Measurements from ENCODE around the gene CUL5. TPM values are rescaled to one million over a fixed set of nuclear protein-coding genes. Genes with fewer than 3 reads are reported as not detected.
A peak's percentile ranks its signal among the peaks of the same experiment; 100 is the strongest.

The CUL5 gene
- total RNA-seq, 1 donor from 2014 or later, result 28.7 TPM

GRCh38 chr11:108135845-108136544, 127.3 kb downstream of the CUL5 start:
- TF ChIP-seq, protein P1, sequence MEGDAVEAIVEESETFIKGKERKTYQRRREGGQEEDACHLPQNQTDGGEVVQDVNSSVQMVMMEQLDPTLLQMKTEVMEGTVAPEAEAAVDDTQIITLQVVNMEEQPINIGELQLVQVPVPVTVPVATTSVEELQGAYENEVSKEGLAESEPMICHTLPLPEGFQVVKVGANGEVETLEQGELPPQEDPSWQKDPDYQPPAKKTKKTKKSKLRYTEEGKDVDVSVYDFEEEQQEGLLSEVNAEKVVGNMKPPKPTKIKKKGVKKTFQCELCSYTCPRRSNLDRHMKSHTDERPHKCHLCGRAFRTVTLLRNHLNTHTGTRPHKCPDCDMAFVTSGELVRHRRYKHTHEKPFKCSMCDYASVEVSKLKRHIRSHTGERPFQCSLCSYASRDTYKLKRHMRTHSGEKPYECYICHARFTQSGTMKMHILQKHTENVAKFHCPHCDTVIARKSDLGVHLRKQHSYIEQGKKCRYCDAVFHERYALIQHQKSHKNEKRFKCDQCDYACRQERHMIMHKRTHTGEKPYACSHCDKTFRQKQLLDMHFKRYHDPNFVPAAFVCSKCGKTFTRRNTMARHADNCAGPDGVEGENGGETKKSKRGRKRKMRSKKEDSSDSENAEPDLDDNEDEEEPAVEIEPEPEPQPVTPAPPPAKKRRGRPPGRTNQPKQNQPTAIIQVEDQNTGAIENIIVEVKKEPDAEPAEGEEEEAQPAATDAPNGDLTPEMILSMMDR (IDR thresholded peaks at IDR 0.05; ENCODE audit: insufficient read depth, low read length, severe bottlenecking), result peak; percentile 22
- H3K36me3 ChIP-seq (ENCODE audit: control insufficient read depth, insufficient read depth, low read length), result peaks cover 2% of the 10 kb centered on the region

GRCh38 chr11:108137212-108137611, 128.5 kb downstream of the CUL5 start:
- no peak for FAIRE-seq
- H3K36me3 ChIP-seq (ENCODE audit: control insufficient read depth, insufficient read depth, low read length), result peaks cover 4% of the 10 kb centered on the region
- H3K27me3 ChIP-seq (ENCODE audit: control insufficient read depth, insufficient read depth, low read length), result no peaks in the 10 kb centered on the region
- H3K4me3 ChIP-seq (ENCODE audit: low read depth, low read length), result no peak overlapping the region
- no peak for DNase-seq (ENCODE audit: low read depth)
- TF ChIP-seq, protein P1 (IDR thresholded peaks at IDR 0.05; ENCODE audit: insufficient read depth, low read length, severe bottlenecking), result no peak

More at GRCh38 chr11:108135845-108136544, 127.3 kb downstream of the CUL5 start:
- Histone ChIP-seq H3K27me3 (ENCODE audit: control insufficient read depth, insufficient read depth, low read length) (no peaks in the 10 kb centered on the region), H3K4me3 (ENCODE audit: low read depth, low read length) (no peak overlapping the region)
- DNase-seq (ENCODE audit: low read depth), result no peak
- FAIRE-seq, result no peak

DNA sequence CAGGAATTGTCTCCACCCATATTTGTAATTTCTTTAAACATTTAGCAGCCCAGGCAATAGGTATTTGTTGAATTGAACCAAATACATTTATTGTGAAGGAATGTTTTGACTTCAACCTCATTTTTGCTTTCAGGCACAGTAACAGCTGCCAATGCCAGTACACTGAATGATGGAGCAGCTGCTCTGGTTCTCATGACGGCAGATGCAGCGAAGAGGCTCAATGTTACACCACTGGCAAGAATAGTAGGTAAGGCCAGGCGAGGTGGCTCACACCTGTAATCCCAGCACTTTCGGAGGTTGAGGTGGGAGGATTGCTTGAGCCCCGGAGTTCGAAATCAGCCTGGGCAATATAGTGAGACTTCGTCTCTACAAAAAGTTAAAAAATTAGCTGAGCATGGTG, 133.6 kb downstream of the CUL5 start:
- TF ChIP-seq, protein P1 (IDR thresholded peaks at IDR 0.05; ENCODE audit: insufficient read depth, low read length, severe bottlenecking), result no peak
- FAIRE-seq, result no peak
- H3K4me3 ChIP-seq (ENCODE audit: low read depth, low read length), result no peak overlapping the region
- peaks cover 5% of the 10 kb centered on the region for H3K36me3 ChIP-seq (ENCODE audit: control insufficient read depth, insufficient read depth, low read length)
- no peaks in the 10 kb centered on the region for H3K27me3 ChIP-seq (ENCODE audit: control insufficient read depth, insufficient read depth, low read length)
- DNase-seq (ENCODE audit: low read depth), result no peak

GRCh38 chr11:108144615-108145014, 135.9 kb downstream of the CUL5 start:
- DNase-seq (ENCODE audit: low read depth) (no peak), FAIRE-seq (no peak)
- no peaks in the 10 kb centered on the region for H3K27me3 ChIP-seq (ENCODE audit: control insufficient read depth, insufficient read depth, low read length)
- H3K4me3 ChIP-seq (ENCODE audit: low read depth, low read length), result no peak overlapping the region
- peaks cover 4% of the 10 kb centered on the region for H3K36me3 ChIP-seq (ENCODE audit: control insufficient read depth, insufficient read depth, low read length)
- TF ChIP-seq, protein P1 (IDR thresholded peaks at IDR 0.05; ENCODE audit: insufficient read depth, low read length, severe bottlenecking), result no peak

DNA sequence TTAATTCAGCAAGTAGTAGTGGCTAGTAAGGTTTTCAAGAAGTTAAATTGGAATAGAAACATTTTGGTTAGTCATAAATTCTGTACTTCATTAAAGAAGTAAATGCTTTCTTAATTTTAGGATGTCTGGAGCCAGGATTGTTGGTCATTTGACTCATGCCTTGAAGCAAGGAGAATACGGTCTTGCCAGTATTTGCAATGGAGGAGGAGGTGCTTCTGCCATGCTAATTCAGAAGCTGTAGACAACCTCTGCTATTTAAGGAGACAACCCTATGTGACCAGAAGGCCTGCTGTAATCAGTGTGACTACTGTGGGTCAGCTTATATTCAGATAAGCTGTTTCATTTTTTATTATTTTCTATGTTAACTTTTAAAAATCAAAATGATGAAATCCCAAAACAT, 138.5 kb downstream of the CUL5 start:
- no peak for DNase-seq (ENCODE audit: low read depth)
- TF ChIP-seq, protein P1 (IDR thresholded peaks at IDR 0.05; ENCODE audit: insufficient read depth, low read length, severe bottlenecking), result no peak
- H3K27me3 ChIP-seq (ENCODE audit: control insufficient read depth, insufficient read depth, low read length), result no peaks in the 10 kb centered on the region
- peaks cover 4% of the 10 kb centered on the region for H3K36me3 ChIP-seq (ENCODE audit: control insufficient read depth, insufficient read depth, low read length)
- H3K4me3 ChIP-seq (ENCODE audit: low read depth, low read length), result no peak overlapping the region
- FAIRE-seq, result no peak

DNA sequence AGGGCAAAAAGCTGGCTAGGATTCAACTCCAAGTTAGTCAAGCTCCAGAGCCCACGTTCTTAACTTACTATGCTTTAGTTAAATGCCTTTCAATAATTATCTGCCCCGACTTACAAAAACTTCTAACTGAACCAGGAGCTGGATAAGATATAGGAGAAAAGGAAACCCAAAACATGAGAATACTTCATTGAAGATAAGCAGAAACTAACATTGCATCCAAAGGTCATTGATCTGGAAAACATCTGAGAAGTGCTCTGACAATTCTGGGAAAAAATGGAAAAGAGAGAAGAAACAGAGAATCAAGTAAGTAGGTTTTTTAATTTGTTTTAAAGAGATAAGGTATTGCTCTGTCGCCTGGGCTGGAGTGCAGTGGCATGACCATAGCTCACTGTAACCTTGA, 139.9 kb downstream of the CUL5 start:
- peaks cover 2% of the 10 kb centered on the region for H3K36me3 ChIP-seq (ENCODE audit: control insufficient read depth, insufficient read depth, low read length)
- H3K27me3 ChIP-seq (ENCODE audit: control insufficient read depth, insufficient read depth, low read length), result no peaks in the 10 kb centered on the region
- H3K4me3 ChIP-seq (ENCODE audit: low read depth, low read length), result no peak overlapping the region
- TF ChIP-seq, protein P1 (IDR thresholded peaks at IDR 0.05; ENCODE audit: insufficient read depth, low read length, severe bottlenecking), result no peak
- DNase-seq (ENCODE audit: low read depth) (no peak), FAIRE-seq (no peak)
